GM10847 (cell line): ENCODE measurements around the gene AIP.

Source experiments
- POLR2A ChIP-seq: IDR thresholded peaks from 2 replicates; pipeline ENCODE4 v1.6.1; 2011; ENCODE audit not compliant: insufficient read length; ENCODE audit errors: extremely low read depth

Gene AIP

GRCh38 chr11:67522844-67523555 lies 40.2 kb downstream of the AIP start, which contains the start of gene CABP2:
Gene CABP2, minus strand, starts transcription at chr11:67523446. Its CDS starts 120 bp downstream, at chr11:67523326.
- no peak for TF ChIP-seq POLR2A

- TF ChIP-seq POLR2A, result no peak
Observed at GRCh38 chr11:67523556-67524479, 41.0 kb downstream of the AIP start.

- no peak for TF ChIP-seq POLR2A
Observed at GRCh38 chr11:67524480-67524808, 41.6 kb downstream of the AIP start.

GRCh38 chr11:67525275-67525976 lies 42.6 kb downstream of the AIP start:
- no peak for TF ChIP-seq POLR2A

GRCh38 chr11:67528376-67528775 lies 45.5 kb downstream of the AIP start:
- TF ChIP-seq POLR2A, result no peak

- no peak for TF ChIP-seq POLR2A
Observed at GRCh38 chr11:67530282-67530592, 47.4 kb downstream of the AIP start.

GRCh38 chr11:67532889-67533288 lies 50.1 kb downstream of the AIP start:
- no peak for TF ChIP-seq POLR2A

GRCh38 chr11:67534070-67534679 lies 51.3 kb downstream of the AIP start:
- TF ChIP-seq POLR2A, result no peak

- no peak for TF ChIP-seq POLR2A
Observed at GRCh38 chr11:67535561-67535960, 52.7 kb downstream of the AIP start.

GRCh38 chr11:67538306-67538705 lies 55.5 kb downstream of the AIP start:
- TF ChIP-seq POLR2A, result no peak

- TF ChIP-seq POLR2A, result no peak
Observed at GRCh38 chr11:67538823-67539505, 56.1 kb downstream of the AIP start.

- no peak for TF ChIP-seq POLR2A
Observed at GRCh38 chr11:67539550-67539949, 56.7 kb downstream of the AIP start.
